ENCODE measurements around the gene TENM4.

TENM4 gene

GRCh38 chr11:78952890-78953289 lies 487.9 kb downstream of the TENM4 start:
- DNase-seq: peak; percentile 79

GRCh38 chr11:78952175-78952574 lies 488.7 kb downstream of the TENM4 start:
- peak; percentile 35 for DNase-seq

- no peak for DNase-seq
These were observed 490.7 kb downstream of the TENM4 start for GRCh38 chr11:78949976-78950690.

GRCh38 chr11:78946945-78947902 lies 493.6 kb downstream of the TENM4 start:
- DNase-seq: peak; percentile 55

GRCh38 chr11:78943841-78944240 lies 497.0 kb downstream of the TENM4 start:
- no peak for DNase-seq

- peak; percentile 26 for DNase-seq
These were observed 497.7 kb downstream of the TENM4 start for GRCh38 chr11:78943154-78943553.

- DNase-seq: peak; percentile 93
These were observed 499.5 kb downstream of the TENM4 start for GRCh38 chr11:78941226-78941851.

GRCh38 chr11:78940500-78941225 lies 500.2 kb downstream of the TENM4 start:
- DNase-seq: peak; percentile 99

GRCh38 chr11:78938971-78939370 lies 501.9 kb downstream of the TENM4 start:
- no peak for DNase-seq

- peak; percentile 24 for DNase-seq
These were observed 502.8 kb downstream of the TENM4 start for GRCh38 chr11:78938036-78938435.

- no peak for DNase-seq
These were observed 505.3 kb downstream of the TENM4 start for GRCh38 chr11:78935398-78936068.

GRCh38 chr11:78933350-78933749 lies 507.5 kb downstream of the TENM4 start:
- DNase-seq: no peak

GRCh38 chr11:78932757-78933156 lies 508.1 kb downstream of the TENM4 start:
- no peak for DNase-seq

- no peak for DNase-seq
These were observed 508.9 kb downstream of the TENM4 start for GRCh38 chr11:78931891-78932290.

GRCh38 chr11:78930810-78931523 lies 509.9 kb downstream of the TENM4 start:
- no peak for DNase-seq

- DNase-seq: peak; percentile 25
These were observed 511.0 kb downstream of the TENM4 start for GRCh38 chr11:78929906-78930220.

- DNase-seq: peak; percentile 88
These were observed 511.5 kb downstream of the TENM4 start for GRCh38 chr11:78929207-78929905.

GRCh38 chr11:78927511-78927910 lies 513.3 kb downstream of the TENM4 start:
- no peak for DNase-seq

GRCh38 chr11:78926633-78927338 lies 514.0 kb downstream of the TENM4 start:
- DNase-seq: no peak

GRCh38 chr11:78925387-78925786 lies 515.4 kb downstream of the TENM4 start:
- DNase-seq: no peak
